SK-N-SH treated with all-trans-retinoic acid at 6 μM for 48 hours (cell line): Measurements from ENCODE around the gene TMEM51.

Experiments
- ARNTL ChIP-seq: fragments of 450-650 bp; formaldehyde crosslinking; IDR thresholded peaks from 2 replicates; pipeline ENCODE4 v1.5.0; 2020; ENCODE audit warnings: low read depth, mild to moderate bottlenecking, moderate library complexity, borderline replicate concordance
- BACH2 ChIP-seq: fragments of 250-450 bp; sonication (Bioruptor Pico); IDR thresholded peaks from 2 replicates; pipeline ENCODE4 v1.9.0; 2021; ENCODE audit warnings: mild to moderate bottlenecking, borderline replicate concordance
- CREB5 ChIP-seq: fragments of 250-450 bp; sonication (Bioruptor Pico); IDR thresholded peaks from 2 replicates; pipeline ENCODE4 v1.5.1; 2020; ENCODE audit warnings: low read depth, mild to moderate bottlenecking, moderate library complexity
- OSR1 ChIP-seq: fragments of 250-450 bp; sonication (Bioruptor Pico); IDR thresholded peaks from 2 replicates; pipeline ENCODE4 v1.8.0; 2022; ENCODE audit warnings: moderate library complexity, mild to moderate bottlenecking, inconsistent platforms
- PATZ1 ChIP-seq: fragments of 250-450 bp; sonication (Bioruptor Pico); IDR thresholded peaks from 2 replicates; pipeline ENCODE4 v1.8.0; 2020; ENCODE audit warnings: mild to moderate bottlenecking, moderate library complexity, borderline replicate concordance
- POU6F1 ChIP-seq: fragments of 250-450 bp; sonication (Bioruptor Pico); IDR thresholded peaks from 2 replicates; pipeline ENCODE4 v1.8.0; 2021; ENCODE audit warnings: low read depth, mild to moderate bottlenecking, moderate library complexity, borderline replicate concordance
- PPARA ChIP-seq: fragments of 250-450 bp; sonication (Bioruptor Pico); IDR thresholded peaks from 2 replicates; pipeline ENCODE4 v1.5.0; 2020; ENCODE audit warnings: mild to moderate bottlenecking, borderline replicate concordance
- RARB ChIP-seq: fragments of 250-450 bp; sonication (Bioruptor Pico); IDR thresholded peaks from 2 replicates; pipeline ENCODE4 v1.8.0; 2021; ENCODE audit warnings: mild to moderate bottlenecking, moderate library complexity
- SNAI2 ChIP-seq: fragments of 250-450 bp; sonication (Bioruptor Pico); IDR thresholded peaks from 2 replicates; pipeline ENCODE4 v1.5.0; 2020; ENCODE audit warnings: mild to moderate bottlenecking, moderate library complexity
- TOX ChIP-seq: fragments of 250-450 bp; sonication (Bioruptor Pico); IDR thresholded peaks from 2 replicates; pipeline ENCODE4 v1.8.0; 2021; ENCODE audit warnings: mild to moderate bottlenecking, moderate library complexity, borderline replicate concordance
- TSHZ2 ChIP-seq: fragments of 250-450 bp; sonication (Bioruptor Pico); IDR thresholded peaks from 2 replicates; pipeline ENCODE4 v1.5.0; 2020; ENCODE audit warnings: mild to moderate bottlenecking, moderate library complexity
- ZC3H10 ChIP-seq: fragments of 250-450 bp; sonication (Bioruptor Pico); IDR thresholded peaks from 2 replicates; pipeline ENCODE4 v1.5.1; 2021; ENCODE audit warnings: mild to moderate bottlenecking, moderate library complexity
- ZNF8 ChIP-seq: fragments of 450-650 bp; formaldehyde crosslinking; IDR thresholded peaks from 2 replicates; pipeline ENCODE4 v1.5.0; 2020; ENCODE audit warnings: mild to moderate bottlenecking, moderate library complexity

GRCh38 chr1:15153842-15154479, 414 bp downstream of the TMEM51 start:
- TF ChIP-seq TOX (CRISPR knock-in tag) (no peak), ZNF8 (CRISPR knock-in tag) (no peak), PATZ1 (CRISPR knock-in tag) (no peak), TSHZ2 (no peak; the same call in 1 of the 2 replicates), ZC3H10 (CRISPR knock-in tag) (no peak), BACH2 (no peak), SNAI2 (no peak), ARNTL (CRISPR knock-in tag) (no peak), PPARA (no peak), OSR1 (no peak), RARB (no peak), CREB5 (CRISPR knock-in tag) (no peak), POU6F1 (no peak)
